ENCODE measurements around the gene CDAN1.

Gene CDAN1

GRCh38 chr15:42742149-42742548 lies 5.2 kb upstream of the CDAN1 start:
- Mint-ChIP-seq H3K9me3 (no peaks in the 10 kb centered on the region), H3K4me1 (ENCODE audit: low read depth) (peaks cover 5% of the 10 kb centered on the region), H3K27me3 (no peaks in the 10 kb centered on the region), H3K36me3 (ENCODE audit: low read depth) (peaks cover 15% of the 10 kb centered on the region), H3K4me3 (no peak overlapping the region), H3K27ac (no peak overlapping the region)
- no peak for DNase-seq

GRCh38 chr15:42741710-42742109 lies 4.8 kb upstream of the CDAN1 start:
- Mint-ChIP-seq H3K36me3 (ENCODE audit: low read depth) (peaks cover 15% of the 10 kb centered on the region), H3K27me3 (no peaks in the 10 kb centered on the region), H3K9me3 (no peaks in the 10 kb centered on the region), H3K4me3 (no peak overlapping the region), H3K4me1 (ENCODE audit: low read depth) (peaks cover 5% of the 10 kb centered on the region), H3K27ac (no peak overlapping the region)
- no peak for DNase-seq

- Mint-ChIP-seq H3K27me3 (no peaks in the 10 kb centered on the region), H3K9me3 (no peaks in the 10 kb centered on the region), H3K27ac (peak overlapping the region; percentile 86), H3K4me3 (peak overlapping the region; percentile 81), H3K36me3 (ENCODE audit: low read depth) (peaks cover 29% of the 10 kb centered on the region), H3K4me1 (ENCODE audit: low read depth) (peaks cover 13% of the 10 kb centered on the region)
- no peak for DNase-seq
Measured at GRCh38 chr15:42737529-42738328, 801 bp upstream of the CDAN1 start.

GRCh38 chr15:42736178-42736792 lies 643 bp downstream of the CDAN1 start:
- Mint-ChIP-seq H3K4me1 (ENCODE audit: low read depth) (peaks cover 13% of the 10 kb centered on the region), H3K27ac (peak overlapping the region; percentile 81), H3K27me3 (no peaks in the 10 kb centered on the region), H3K9me3 (no peaks in the 10 kb centered on the region), H3K36me3 (ENCODE audit: low read depth) (peaks cover 44% of the 10 kb centered on the region), H3K4me3 (peak overlapping the region; percentile 81)
- no peak for DNase-seq

DNA sequence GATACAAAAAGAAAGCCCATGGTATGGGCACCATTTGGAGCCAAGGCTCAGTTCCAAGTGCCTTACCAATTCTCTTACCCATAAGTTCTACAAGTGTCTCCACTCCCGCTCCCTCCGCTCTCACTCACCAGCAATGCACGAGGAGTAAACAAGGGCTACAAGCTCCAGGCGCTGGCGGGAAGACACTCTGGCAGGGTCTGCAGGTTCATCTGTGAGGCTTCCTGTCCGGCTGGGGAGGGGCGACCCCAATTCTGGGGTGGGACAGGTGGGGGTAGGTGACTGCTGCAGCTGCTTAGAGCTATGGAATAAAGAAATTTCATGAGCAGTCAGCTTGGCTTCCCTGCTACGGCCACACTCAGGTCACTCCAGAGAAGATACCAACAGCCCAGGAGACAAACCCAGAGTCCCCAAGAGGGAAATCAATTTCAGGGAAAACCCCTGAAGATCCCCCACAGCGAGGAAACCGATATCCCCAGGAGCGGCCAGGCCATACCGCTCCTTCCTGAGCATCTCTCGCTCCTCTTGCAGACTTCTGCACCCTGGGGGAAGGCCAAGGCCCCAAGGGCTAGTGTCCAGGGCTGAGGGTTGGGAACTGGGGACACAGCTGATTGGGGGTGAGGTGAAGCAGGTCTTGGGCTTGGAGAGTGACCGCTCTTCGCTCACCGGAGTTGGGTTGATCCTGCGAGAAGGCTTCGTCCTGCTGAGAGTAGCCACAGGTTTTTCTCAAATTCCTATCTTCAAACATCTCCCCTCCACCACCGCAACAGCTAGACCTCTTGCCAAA lies 1.4 kb downstream of the CDAN1 start:
- H3K36me3 Mint-ChIP-seq (ENCODE audit: low read depth) = peaks cover 51% of the 10 kb centered on the region
- no peak for DNase-seq
- H3K27me3 Mint-ChIP-seq = no peaks in the 10 kb centered on the region
- H3K9me3 Mint-ChIP-seq = no peaks in the 10 kb centered on the region
- H3K4me1 Mint-ChIP-seq (ENCODE audit: low read depth) = peaks cover 13% of the 10 kb centered on the region
- peak overlapping the region; percentile 81 for H3K27ac Mint-ChIP-seq
- peak overlapping the region; percentile 81 for H3K4me3 Mint-ChIP-seq

- Mint-ChIP-seq H3K4me3 (no peak overlapping the region), H3K36me3 (ENCODE audit: low read depth) (peaks cover 63% of the 10 kb centered on the region), H3K27me3 (no peaks in the 10 kb centered on the region), H3K9me3 (no peaks in the 10 kb centered on the region), H3K27ac (no peak overlapping the region), H3K4me1 (ENCODE audit: low read depth) (peaks cover 13% of the 10 kb centered on the region)
- no peak for DNase-seq
Measured at GRCh38 chr15:42734076-42734672, 2.8 kb downstream of the CDAN1 start.

DNA sequence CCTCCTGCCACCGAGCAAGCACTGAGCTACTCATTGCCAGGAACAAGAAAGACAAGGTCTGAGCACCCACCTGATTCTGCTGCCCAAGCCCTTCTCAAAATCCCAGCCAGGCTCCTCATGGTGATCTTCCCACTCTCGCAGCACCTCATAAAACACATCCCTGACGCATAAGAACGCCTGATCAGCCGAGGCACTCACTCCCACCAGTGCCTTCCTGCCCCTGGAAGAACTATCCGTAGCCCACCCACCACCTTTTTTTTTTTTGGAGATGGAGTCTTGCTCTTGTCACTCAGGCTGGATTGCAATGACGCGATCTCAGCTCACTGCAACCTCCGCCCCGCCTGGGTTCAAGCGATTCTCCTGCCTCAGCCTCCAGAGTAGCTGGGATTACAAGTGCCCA lies 3.9 kb downstream of the CDAN1 start:
- Mint-ChIP-seq H3K36me3 (ENCODE audit: low read depth) (peaks cover 74% of the 10 kb centered on the region), H3K4me1 (ENCODE audit: low read depth) (peaks cover 13% of the 10 kb centered on the region), H3K27ac (peak overlapping the region; percentile 15), H3K9me3 (no peaks in the 10 kb centered on the region), H3K4me3 (no peak overlapping the region), H3K27me3 (no peaks in the 10 kb centered on the region)
- DNase-seq = no peak

GRCh38 chr15:42732095-42732827 lies 4.7 kb downstream of the CDAN1 start:
- Mint-ChIP-seq H3K36me3 (ENCODE audit: low read depth) (peaks cover 81% of the 10 kb centered on the region), H3K4me3 (no peak overlapping the region), H3K4me1 (ENCODE audit: low read depth) (peaks cover 8% of the 10 kb centered on the region), H3K9me3 (no peaks in the 10 kb centered on the region), H3K27ac (peak overlapping the region; percentile 47), H3K27me3 (no peaks in the 10 kb centered on the region)
- DNase-seq = no peak

GRCh38 chr15:42731461-42731860 lies 5.5 kb downstream of the CDAN1 start:
- DNase-seq = no peak
- H3K36me3 Mint-ChIP-seq (ENCODE audit: low read depth) = peaks cover 89% of the 10 kb centered on the region

DNA sequence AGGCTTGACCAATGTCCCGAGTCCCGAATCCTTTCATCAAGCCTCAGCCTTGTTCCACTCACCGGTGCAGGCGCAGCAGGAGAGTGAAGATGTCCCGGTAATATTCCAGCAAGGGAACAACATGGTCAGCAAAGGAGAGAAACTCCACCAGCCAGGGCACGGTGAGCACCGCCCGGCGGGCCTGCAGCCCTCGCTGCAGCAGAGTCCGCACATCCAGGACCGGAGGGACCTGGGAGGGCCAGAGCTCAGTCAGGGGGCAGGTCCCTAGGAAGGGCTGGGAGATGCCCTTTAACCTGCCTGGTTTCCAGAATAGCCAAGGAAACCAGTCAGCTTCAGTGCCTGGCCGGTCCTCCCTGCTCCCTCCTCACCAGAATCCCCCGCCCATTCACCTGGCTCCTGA lies 6.4 kb downstream of the CDAN1 start:
- H3K4me1 Mint-ChIP-seq (ENCODE audit: low read depth) = peaks cover 5% of the 10 kb centered on the region
- no peak for DNase-seq
- no peak overlapping the region for H3K27ac Mint-ChIP-seq
- H3K36me3 Mint-ChIP-seq (ENCODE audit: low read depth) = peaks cover 95% of the 10 kb centered on the region
- no peaks in the 10 kb centered on the region for H3K9me3 Mint-ChIP-seq
- H3K4me3 Mint-ChIP-seq = no peak overlapping the region
- H3K27me3 Mint-ChIP-seq = no peaks in the 10 kb centered on the region

More at GRCh38 chr15:42731461-42731860, 5.5 kb downstream of the CDAN1 start:
- no peak overlapping the region for H3K4me3 Mint-ChIP-seq
- H3K4me1 Mint-ChIP-seq (ENCODE audit: low read depth) = peaks cover 8% of the 10 kb centered on the region
- peak overlapping the region; percentile 35 for H3K27ac Mint-ChIP-seq
- H3K9me3 Mint-ChIP-seq = no peaks in the 10 kb centered on the region
- H3K27me3 Mint-ChIP-seq = no peaks in the 10 kb centered on the region

GRCh38 chr15:42730135-42730534 lies 6.8 kb downstream of the CDAN1 start:
- Mint-ChIP-seq H3K4me3 (no peak overlapping the region), H3K27me3 (no peaks in the 10 kb centered on the region), H3K9me3 (no peaks in the 10 kb centered on the region), H3K36me3 (ENCODE audit: low read depth) (peaks cover 95% of the 10 kb centered on the region), H3K4me1 (ENCODE audit: low read depth) (peaks cover 3% of the 10 kb centered on the region), H3K27ac (no peak overlapping the region)
- DNase-seq = no peak

DNA sequence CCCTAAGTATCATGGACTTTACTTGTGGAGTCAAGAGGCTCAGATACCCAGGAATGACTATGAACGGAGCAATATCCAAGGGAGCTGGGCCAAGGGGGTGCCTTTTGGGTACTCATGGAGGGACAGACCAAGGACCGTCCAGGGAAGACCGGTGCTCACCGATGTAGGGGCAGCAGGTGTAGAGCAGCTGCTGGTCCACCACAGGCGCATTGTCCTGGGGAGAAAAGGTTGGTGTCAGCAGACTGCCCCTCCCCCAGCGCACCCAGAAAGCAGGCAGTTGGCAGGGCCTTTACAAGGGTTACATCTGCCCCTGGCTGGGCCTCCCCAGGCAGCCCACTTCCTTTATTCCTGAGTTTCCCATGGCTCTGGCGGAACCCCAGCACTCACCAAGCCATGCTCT lies 7.5 kb downstream of the CDAN1 start:
- Mint-ChIP-seq H3K4me3 (no peak overlapping the region), H3K9me3 (no peaks in the 10 kb centered on the region), H3K36me3 (ENCODE audit: low read depth) (peaks cover 96% of the 10 kb centered on the region), H3K27ac (no peak overlapping the region), H3K4me1 (ENCODE audit: low read depth) (peaks cover 1% of the 10 kb centered on the region), H3K27me3 (no peaks in the 10 kb centered on the region)
- DNase-seq = no peak

DNA sequence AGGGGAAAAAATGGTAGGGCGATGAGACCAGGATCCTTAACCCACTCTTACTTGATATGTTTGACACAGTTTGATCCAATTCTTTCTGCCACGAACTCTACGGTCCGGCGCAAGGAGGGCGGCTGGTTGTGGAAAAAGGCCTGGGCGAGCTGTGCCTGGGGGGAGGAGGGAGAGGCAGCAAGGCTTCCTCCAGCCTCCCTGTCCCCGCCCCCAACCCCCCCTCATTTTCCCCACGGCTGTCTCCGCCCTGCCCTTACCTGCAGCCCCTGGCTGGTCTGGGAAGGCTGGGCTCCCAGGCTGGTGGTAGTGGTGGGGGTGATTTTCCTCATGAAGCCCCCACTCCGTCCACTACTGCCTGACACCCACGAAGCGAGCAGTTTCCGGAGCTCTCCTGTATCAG lies 8.0 kb downstream of the CDAN1 start:
- Mint-ChIP-seq H3K4me1 (ENCODE audit: low read depth) (no peaks in the 10 kb centered on the region), H3K27me3 (no peaks in the 10 kb centered on the region), H3K36me3 (ENCODE audit: low read depth) (peaks cover 96% of the 10 kb centered on the region), H3K9me3 (no peaks in the 10 kb centered on the region), H3K4me3 (no peak overlapping the region), H3K27ac (no peak overlapping the region)
- no peak for DNase-seq

DNA sequence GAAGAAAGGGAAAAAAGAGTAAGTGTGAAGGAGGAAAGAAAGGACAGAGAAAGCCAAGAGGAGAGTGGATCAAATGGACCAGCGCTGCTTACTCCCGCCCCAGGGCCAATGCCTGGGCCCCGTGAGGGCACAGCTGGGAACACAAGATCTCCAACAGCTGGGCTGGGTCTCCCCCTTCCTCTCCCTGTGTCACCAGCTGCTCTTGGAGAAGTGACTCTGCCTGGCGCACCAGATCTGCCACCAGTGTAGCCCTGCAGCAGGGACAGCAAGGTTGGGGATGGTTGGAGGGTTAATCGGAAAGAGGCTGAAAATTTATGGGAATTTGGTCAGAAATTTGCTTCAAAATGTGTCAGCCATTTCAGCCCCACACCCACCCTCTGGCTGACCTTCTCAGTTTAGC lies 8.4 kb downstream of the CDAN1 start:
- Mint-ChIP-seq H3K27ac (no peak overlapping the region), H3K9me3 (no peaks in the 10 kb centered on the region), H3K4me1 (ENCODE audit: low read depth) (no peaks in the 10 kb centered on the region), H3K4me3 (no peak overlapping the region), H3K27me3 (no peaks in the 10 kb centered on the region), H3K36me3 (ENCODE audit: low read depth) (peaks cover 96% of the 10 kb centered on the region)
- DNase-seq = no peak

All from activated T-cell treated with anti-CD3 and anti-CD28 coated beads, Interleukin-2, amount 50 U/mL, for 24 hours (primary cell).